GM19468 (cell line): ENCODE data around the gene AIFM3.
A peak's percentile ranks its signal among the peaks of the same experiment; 100 is the strongest.

Source experiments
- ATAC-seq: cut with Tn5 transposase; IDR thresholded peaks from one replicate; pipeline ENCODE4 v1.9.1; 2021; ENCODE audit warnings: mild to moderate bottlenecking, moderate library complexity, moderate number of reproducible peaks; ENCODE audit not compliant: unreplicated experiment; ENCODE audit errors: extremely low read depth

Gene AIFM3

DNA sequence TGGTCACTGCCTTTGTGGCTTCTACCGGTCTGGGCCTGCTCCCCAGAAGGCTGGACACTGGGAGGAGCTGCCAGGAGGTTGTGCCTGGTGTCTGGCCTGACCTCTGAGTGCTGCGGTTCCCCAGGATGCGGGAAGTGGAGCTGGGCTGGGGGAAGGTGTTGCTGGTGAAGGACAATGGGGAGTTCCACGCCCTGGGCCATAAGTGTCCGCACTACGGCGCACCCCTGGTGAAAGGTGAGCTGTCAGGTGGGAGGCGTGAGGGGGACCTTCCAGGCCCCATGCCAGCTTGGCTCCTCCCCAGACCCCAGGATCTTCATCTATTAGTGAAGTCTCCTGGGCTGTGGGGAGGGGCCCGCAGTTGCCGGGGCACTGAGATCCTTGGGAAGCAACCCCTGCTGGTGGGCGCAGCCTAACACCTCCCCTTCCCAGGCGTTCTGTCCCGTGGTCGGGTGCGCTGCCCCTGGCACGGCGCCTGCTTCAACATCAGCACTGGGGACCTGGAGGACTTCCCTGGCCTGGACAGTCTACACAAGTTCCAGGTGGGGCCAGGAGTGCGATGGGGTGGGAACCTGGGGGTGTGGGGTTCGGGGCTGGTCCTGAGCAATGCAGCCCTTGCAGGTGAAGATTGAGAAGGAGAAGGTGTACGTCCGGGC lies 6.7 kb downstream of the AIFM3 start:
- ATAC-seq, result no peak

DNA sequence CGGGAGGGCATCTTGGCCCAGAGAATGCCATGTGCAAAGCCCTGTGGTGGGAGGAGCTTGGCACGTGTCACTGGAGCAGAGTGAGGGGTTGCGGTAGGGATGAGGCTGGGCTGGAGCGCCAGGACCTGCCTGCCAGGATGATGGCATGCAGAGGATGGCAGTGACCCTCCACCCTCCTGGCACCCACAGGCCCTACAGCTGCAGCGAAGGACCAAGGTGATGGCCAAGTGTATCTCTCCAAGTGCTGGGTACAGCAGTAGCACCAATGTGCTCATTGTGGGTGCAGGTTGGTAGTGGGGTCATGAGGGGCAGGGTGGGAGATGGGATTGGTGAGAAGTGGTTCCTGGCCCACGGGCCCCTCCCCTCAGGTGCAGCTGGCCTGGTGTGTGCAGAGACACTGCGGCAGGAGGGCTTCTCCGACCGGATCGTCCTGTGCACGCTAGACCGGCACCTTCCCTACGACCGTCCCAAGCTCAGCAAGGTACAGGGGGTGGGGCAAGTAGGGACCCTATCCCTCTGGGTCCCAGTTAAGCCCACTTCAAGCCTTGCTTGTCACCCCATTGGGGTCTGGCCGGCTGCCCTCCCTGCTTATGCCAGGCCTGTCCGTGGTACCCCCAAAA lies 7.4 kb downstream of the AIFM3 start:
- no peak for ATAC-seq

DNA sequence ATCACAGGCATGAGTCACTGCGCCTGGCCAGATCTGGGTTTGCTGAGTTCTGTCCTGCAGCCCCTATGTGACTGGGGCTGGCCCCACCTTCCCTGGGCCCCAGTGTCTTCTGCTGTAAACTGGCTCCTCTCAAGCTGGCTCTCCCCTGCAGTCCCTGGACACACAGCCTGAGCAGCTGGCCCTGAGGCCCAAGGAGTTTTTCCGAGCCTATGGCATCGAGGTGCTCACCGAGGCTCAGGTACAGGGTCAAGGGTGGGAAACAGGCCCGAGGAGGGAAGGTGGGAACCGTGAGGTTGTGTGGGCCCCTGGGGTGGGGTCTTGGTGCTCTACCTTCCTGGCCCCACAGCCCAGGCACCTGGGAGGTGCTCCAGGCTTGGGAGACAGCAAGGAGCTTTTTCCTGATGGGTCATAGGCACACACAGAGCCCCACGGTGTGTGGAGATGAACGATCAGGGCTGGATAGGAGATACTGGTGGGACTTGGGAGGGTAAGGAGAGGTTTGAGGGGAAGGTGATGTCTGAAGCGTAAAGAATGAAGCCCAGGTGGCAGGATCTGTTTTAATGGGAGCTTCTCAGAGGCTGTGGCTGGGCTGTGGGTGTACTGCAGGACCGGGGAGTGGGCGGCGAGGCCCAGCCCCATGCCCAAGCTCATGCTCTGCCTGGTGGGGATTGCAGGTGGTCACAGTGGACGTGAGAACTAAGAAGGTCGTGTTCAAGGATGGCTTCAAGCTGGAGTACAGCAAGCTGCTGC lies 8.7 kb downstream of the AIFM3 start:
- no peak for ATAC-seq

DNA sequence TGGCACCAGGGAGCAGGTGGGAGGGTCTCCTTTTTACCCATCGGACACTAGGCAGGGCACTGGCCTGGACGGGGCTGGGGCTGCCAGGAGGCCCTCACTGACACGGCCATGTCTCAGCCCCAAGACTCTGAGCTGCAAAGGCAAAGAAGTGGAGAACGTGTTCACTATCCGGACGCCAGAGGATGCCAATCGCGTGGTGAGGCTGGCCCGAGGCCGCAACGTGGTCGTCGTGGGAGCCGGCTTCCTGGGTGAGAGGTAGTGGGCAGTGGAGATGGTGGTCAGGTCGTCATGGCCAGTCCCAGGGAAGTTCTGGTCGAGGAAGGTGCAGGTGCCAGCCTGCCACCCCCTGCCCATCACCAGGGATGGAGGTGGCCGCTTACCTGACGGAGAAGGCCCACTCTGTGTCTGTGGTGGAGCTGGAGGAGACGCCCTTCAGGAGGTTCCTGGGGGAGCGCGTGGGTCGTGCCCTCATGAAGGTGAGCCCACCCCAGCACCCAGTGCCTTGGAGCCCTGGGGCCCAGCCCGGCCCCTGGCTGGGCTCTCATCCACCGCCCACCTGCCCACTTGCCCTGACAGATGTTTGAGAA lies 9.3 kb downstream of the AIFM3 start:
- ATAC-seq, result no peak

DNA sequence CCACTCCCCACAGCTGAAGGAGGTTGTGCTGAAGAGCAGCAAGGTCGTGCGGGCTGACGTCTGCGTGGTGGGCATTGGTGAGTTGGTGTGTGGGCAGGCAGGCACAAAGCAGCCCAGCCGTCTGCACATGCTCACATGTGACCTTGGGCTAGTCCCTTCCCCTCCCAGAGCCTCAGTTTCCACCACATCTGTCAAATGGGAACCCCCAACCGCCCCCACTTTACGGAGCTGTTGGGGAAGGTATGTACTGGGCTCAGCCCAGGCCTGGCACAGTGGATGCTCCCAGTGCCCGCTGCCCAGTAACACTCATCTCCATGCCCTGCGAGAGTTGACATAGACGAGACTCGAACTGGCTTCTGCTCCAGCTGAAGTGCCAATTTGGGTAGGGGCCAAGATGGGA lies 10.0 kb downstream of the AIFM3 start:
- no peak for ATAC-seq

DNA sequence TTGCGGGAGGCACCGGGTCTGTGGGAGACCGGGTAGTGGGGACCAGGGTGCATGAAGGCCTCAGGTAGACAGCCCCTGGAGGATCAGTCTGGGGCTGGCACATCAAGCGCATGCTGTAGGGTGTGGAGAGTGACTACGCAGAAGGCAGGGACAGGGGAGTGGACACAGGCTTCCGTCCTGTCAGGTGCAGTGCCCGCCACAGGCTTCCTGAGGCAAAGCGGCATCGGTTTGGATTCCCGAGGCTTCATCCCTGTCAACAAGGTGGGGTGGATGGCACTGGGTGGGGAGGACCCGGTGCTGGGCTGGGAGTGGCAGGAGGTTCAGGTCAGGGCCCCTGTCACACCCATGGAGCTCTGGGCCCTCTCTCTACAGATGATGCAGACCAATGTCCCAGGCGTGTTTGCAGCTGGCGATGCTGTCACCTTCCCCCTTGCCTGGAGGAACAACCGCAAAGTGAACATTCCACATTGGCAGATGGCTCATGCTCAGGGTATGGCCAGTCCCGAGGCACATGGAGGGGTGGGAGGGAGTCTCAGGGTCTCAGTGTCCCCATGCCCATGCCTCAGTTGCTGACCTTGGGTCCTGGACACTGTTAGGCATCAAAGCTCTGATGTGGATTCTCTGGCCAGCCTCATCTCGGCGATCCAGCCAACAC lies 10.6 kb downstream of the AIFM3 start:
- ATAC-seq, result no peak

DNA sequence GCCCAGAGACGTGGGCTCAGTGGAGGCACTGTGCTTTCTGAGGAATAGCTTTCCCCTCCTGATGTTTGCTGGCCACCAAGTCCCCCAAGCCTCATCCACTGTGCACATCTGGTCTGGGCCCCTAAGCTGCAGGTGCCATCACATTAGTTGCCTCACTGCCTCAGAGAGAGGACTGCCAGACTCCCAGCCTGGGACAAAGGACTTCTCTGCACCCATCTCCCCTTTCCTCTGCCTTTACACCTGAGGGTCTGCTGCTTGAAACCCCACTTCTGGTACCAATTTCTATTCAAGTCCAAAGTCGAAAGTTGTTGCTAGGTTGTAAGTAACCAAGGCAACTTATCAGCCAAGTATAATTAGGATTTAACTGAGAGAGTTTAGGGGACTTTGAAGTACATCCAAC lies 11.4 kb downstream of the AIFM3 start:
- ATAC-seq, result no peak

DNA sequence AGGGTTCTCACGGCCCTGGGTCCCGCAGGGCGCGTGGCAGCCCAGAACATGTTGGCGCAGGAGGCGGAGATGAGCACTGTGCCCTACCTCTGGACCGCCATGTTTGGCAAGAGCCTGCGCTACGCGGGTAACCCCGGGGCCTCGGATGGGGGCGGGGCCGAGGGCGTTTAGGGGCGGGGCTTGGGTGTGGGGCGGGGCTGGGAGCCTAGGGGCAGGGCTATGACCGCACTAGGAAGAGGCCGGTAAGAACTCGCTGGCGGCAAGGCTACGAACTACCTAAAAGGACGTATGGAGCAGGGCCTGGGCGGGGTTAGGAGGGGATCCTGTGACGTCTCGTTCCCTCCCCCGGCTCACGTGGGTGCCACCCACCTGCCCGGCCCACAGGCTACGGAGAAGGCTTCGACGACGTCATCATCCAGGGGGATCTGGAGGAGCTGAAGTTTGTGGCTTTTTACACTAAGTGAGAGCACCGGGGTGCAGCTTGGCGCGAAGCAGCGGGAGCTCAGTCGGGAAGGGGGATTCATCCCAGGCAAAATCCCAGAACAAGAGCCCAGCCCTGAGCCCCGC lies 12.3 kb downstream of the AIFM3 start:
- ATAC-seq, result no peak

DNA sequence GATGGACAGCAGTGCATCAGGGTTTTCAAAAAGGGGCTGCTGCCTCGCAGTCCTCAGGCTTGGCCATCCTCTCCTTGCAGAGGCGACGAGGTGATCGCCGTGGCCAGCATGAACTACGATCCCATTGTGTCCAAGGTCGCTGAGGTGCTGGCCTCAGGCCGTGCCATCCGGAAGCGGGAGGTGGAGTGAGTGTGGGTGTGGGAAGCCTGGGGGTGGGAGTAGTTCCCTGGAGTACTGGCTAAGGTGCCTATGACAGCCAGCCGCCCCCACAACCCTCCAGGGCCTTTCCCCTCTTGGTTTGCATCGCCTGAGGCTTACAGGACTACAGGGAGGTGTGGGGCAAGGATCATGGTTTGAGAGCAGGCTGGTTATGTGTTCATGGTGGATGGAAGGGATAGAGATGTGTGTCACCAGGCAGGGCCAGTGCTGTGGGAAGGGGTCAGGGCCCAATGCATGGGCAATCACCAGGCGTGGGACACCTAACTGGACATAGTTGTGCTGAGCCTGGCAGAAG lies 12.9 kb downstream of the AIFM3 start:
- ATAC-seq, result no peak

DNA sequence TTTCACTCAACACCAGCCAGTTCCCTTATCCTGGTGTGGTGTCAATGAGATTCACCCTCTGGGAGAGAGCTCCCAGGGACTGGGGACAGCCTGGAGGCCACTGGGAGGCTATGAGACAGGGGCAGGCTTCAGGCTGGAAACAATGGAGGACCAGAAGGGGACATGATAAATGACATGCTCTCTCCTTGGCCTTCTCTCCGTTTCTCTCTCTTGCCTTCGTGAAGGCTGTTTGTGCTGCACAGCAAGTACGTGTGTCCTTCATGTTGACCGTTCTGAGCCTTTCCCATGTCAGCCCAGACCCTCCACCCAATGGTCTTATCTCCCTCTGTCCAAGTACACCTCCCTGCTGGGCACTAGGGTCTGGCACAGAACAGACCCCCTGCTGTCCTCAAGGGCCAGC lies 13.5 kb downstream of the AIFM3 start:
- ATAC-seq, result no peak

DNA sequence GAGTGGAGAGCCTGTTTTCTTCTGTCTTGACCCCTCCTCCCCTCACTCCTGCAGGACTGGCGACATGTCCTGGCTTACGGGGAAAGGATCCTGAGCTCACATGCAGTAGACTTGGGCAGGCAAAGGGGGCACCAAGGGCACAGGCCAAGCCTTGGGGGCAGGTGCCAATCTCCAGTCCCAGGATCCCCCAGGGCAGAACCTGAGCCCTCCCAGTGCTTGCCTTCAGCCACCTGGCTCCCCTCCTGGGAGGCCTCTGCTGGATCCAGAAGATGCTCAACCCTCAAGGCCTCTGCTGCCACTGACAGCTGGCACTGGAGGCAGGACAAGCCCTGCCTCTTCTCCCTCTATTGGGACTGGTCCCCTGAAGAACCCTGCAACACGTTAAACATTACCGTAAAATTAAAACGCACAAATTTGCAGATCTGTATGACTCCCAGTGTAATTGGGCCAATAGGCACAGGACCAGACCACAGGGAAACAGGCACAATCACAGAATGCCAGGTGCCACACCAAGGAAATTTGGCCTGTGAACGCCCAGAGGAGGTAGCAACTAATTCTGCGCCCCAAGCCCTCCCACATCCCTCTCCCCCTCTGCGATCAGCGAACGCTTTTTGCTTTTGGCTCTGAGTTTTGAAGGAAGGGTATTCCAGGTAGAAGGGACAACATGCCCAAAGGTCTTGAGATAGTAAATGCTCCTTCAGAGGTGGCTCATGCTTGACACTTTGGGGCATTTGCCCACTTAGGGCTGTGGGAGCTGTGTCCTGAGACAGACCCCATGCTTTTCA lies 14.1 kb downstream of the AIFM3 start:
- no peak for ATAC-seq

DNA sequence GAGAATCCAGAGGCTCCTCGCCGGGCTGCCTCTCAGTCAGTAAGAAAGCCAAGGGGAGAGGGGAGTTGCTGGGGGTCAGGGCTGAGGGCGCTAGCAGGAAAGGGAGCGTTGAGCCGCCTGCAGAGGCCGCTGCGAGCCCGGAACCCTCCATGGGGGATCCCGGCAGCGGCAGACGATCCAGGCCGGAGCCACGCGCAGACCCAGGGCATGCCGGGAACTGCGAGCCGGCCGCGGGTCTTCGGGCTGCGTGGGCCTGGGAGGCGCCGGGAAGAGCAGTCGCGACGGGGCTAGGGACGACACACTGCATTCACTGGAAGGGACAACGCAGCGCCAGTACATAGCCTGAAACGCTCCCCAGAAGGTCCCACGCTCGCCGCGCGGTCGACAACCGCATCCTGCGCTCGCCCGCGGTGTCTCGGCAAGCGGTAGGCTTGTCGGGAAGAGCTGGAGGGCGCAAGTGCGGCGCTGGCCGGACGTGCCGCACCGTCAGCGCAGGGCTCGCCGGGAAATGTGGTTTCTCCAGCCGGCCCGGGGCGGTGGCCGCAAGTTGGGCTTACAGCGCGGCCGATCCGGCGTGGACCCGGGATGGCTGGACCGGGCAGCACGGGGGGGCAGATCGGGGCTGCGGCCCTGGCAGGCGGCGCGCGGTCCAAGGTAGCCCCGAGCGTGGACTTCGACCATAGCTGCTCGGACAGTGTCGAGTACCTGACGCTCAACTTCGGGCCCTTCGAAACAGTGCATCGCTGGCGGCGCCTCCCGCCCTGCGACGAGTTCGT lies 14.9 kb downstream of the AIFM3 start, which contains the start of gene LZTR1:
Gene LZTR1 (plus strand): TSS at position 511 of the 776 bp plus-strand sequence. CDS start 75 bp downstream, at position 586.
- peak; percentile 44 for ATAC-seq

DNA sequence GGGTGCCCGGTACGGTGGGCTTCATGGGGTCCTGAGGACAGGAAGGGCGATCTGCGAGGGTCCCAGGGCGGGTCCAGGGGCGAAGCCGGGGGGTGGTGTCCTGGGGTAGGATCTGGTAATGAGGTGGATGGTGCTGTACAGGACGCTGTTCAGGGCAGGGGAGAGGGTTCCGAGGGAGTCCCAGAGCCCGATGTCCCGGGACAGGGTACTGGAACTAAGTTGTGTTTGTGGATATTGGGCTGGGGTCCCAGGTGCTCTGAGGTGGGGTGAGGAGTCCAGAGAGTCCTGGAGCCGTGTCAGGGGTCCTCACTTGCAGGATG lies 15.5 kb downstream of the AIFM3 start:
- ATAC-seq, result no peak

DNA sequence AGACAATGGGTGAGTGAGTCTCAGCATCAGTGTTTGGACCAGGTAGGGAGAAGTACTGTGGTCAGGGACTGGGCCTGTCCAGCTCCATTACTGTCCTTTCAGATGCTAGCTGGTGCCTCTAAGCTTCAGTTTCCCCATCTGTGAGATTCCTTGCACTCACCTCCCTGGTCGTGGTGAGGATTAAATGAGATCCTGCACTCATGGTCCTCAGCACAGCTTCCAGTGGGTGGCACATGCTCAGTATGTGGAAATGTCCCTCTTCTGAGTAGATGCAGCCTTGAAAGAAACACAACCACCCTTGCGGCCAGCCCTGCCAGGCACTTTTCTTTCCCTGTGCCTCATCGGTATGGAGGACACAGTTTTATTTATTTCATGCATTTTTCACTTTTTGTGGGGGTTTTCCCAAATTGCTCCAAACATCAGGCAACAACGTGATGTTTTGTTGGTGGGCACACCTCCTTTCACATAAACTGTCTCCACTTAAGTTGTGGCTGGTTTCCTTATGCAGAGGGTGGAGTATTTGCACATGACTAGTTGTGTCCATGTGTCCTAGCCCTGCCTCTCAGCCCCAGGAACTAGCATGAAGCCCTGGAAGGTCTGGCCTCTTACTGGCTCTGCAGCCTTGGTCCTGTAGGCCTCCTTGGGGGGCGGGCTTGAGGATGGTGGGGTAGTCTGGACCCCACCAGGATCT lies 16.2 kb downstream of the AIFM3 start:
- no peak for ATAC-seq

DNA sequence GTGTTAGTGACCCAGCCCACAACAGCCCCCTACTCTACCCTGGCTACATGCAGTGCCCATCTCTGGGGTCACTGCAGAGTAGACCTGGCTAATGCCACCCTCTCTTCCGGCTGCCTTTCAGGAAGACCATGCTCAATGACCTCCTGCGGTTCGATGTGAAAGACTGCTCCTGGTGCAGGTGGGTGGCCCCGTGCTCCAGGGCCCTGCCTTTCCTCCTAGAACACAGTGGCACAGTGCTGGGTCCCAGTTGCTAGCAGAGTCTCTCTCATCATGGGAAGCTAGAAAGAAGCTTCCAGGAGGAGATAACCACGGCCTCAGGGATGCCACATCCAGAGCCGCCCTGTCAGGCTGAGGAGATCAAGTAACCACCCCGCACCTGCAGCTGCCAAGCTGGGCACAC lies 18.7 kb downstream of the AIFM3 start:
- no peak for ATAC-seq

DNA sequence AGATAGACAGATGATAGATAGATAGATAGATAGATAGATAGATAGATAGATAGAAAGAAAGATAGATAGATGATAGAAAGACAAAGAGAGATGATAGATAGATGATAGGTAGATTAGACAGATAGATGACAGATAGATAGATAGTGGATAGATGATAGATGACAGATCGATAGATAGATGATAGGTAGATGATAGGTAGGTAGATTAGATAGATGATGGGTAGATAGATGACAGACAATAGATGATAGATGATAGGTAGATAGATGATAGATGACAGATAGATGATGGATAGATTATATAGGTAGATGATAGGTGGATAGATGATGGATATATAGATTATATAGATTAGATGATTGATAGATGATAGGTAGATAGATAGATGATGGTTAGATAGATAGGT lies 19.3 kb downstream of the AIFM3 start:
- ATAC-seq, result no peak

DNA sequence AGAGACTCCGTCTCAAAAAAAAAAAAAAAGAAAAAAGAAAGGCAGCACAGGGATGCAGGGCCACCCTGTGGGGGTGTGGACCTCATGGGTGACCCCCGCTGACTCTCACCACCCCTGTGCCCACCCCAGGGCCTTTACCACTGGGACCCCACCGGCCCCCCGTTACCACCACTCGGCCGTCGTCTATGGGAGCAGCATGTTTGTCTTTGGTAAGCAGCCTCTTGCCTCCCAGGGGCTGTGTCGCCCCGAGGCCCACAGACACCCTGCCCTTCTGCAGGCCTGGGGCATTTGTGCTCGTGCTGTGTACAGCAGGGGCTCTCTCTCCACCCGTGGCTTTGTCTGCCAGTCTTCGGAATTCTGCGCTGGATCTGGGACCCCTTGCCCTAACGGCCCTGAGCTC lies 20.3 kb downstream of the AIFM3 start:
- no peak for ATAC-seq
